Neural cell (in vitro differentiated cells): ENCODE measurements around the gene KCTD17. TPM values are rescaled to one million over a fixed set of nuclear protein-coding genes. Genes with fewer than 3 reads are reported as not detected.

ENCODE experiments used
- H2AFZ ChIP-seq: fragments of 200-600, 300-800 bp; sonication (generic), shearing (Covaris generic); 2 replicates; pipeline ENCODE4 v1.6.0; 2014; ENCODE audit warnings: low read depth, mild to moderate bottlenecking, antibody characterized with exemption, low read length, moderate library complexity
- H3F3A ChIP-seq: fragments of 200-600 bp; shearing (Covaris generic); 2 replicates; pipeline ENCODE4 v1.6.1; 2016; ENCODE audit warnings: mild to moderate bottlenecking, moderate library complexity, mixed read lengths, antibody characterized with exemption, low read length; ENCODE audit not compliant: insufficient read depth, poor library complexity, severe bottlenecking
- H3K27ac ChIP-seq: fragments of 200-600, 300-800 bp; sonication (generic), shearing (Covaris generic); 2 replicates; pipeline ENCODE4 v1.5.1; 2014; ENCODE audit warnings: mild to moderate bottlenecking, low read length, moderate library complexity
- H3K27me3 ChIP-seq: fragments of 300-800, 200-600 bp; sonication (generic), shearing (Covaris generic); 2 replicates; pipeline ENCODE4 v1.6.0; 2014; ENCODE audit warnings: mild to moderate bottlenecking, low read depth, low read length, moderate library complexity; ENCODE audit not compliant: insufficient read depth
- H3K36me3 ChIP-seq: fragments of 300-800, 200-600 bp; sonication (generic), shearing (Covaris generic); 2 replicates; pipeline ENCODE4 v1.5.1; 2014; ENCODE audit warnings: mild to moderate bottlenecking, antibody characterized with exemption, low read length, moderate library complexity; ENCODE audit not compliant: insufficient read depth
- H3K4me2 ChIP-seq: fragments of 300-800, 200-600 bp; sonication (generic), shearing (Covaris generic); 2 replicates; pipeline ENCODE4 v1.6.0; 2014; ENCODE audit warnings: mild to moderate bottlenecking, low read length
- H3K4me3 ChIP-seq: fragments of 300-800, 200-600 bp; sonication (generic), shearing (Covaris generic); 2 replicates; pipeline ENCODE4 v1.5.1; 2014; ENCODE audit warnings: mild to moderate bottlenecking, low read length, moderate library complexity
- H3K79me2 ChIP-seq: fragments of 200-600 bp; shearing (Covaris generic); replicated peaks from 2 replicates; pipeline ENCODE4 v1.6.0; 2014; ENCODE audit warnings: mild to moderate bottlenecking, low read length, moderate library complexity; ENCODE audit not compliant: insufficient read depth
- H3K9ac ChIP-seq: fragments of 300-800, 200-600 bp; sonication (generic), shearing (Covaris generic); 2 replicates; pipeline ENCODE4 v1.6.1; 2016; ENCODE audit warnings: mild to moderate bottlenecking, low read length, mixed read lengths
- H3K9me2 ChIP-seq: fragments of 200-600 bp; shearing (Covaris generic); 2 replicates; pipeline ENCODE4 v1.6.1; 2016; ENCODE audit warnings: mild to moderate bottlenecking, low read length, mixed read lengths; ENCODE audit not compliant: insufficient read depth
- H3K9me3 ChIP-seq: fragments of 200-600, 300-800 bp; sonication (generic), shearing (Covaris generic); 2 replicates; pipeline ENCODE4 v1.6.1; 2016; ENCODE audit warnings: mild to moderate bottlenecking, mixed run types, low read length, moderate library complexity, mixed read lengths
- H4K20me1 ChIP-seq: fragments of 200-600 bp; shearing (Covaris generic); 2 replicates; pipeline ENCODE4 v1.6.1; 2016; ENCODE audit warnings: mild to moderate bottlenecking, mixed run types; ENCODE audit not compliant: insufficient read depth
- CTCF ChIP-seq: fragments of 450-650 bp; IDR thresholded peaks from 2 replicates; pipeline ENCODE4 v1.5.1; 2014; ENCODE audit warnings: antibody characterized with exemption, mild to moderate bottlenecking, moderate library complexity; ENCODE audit not compliant: poor library complexity, severe bottlenecking
- EP300 ChIP-seq: fragments of 450-650 bp; conservative IDR thresholded peaks from 2 replicates; pipeline ENCODE4 v1.6.1; 2014; ENCODE audit warnings: antibody characterized with exemption, mild to moderate bottlenecking, moderate library complexity; ENCODE audit not compliant: poor library complexity, severe bottlenecking
- EZH2 ChIP-seq: fragments of 200-600, 300-800 bp; shearing (Covaris generic), sonication (generic); IDR thresholded peaks from 2 replicates; pipeline ENCODE4 v1.6.1; 2014; ENCODE audit warnings: antibody characterized with exemption, low read length, borderline replicate concordance, mild to moderate bottlenecking; ENCODE audit not compliant: insufficient read depth, poor library complexity, severe bottlenecking
- MXI1 ChIP-seq: fragments of 450-650 bp; conservative IDR thresholded peaks from 2 replicates; pipeline ENCODE4 v1.6.1; 2014; ENCODE audit warnings: antibody characterized with exemption, mild to moderate bottlenecking; ENCODE audit not compliant: poor library complexity, severe bottlenecking
- POLR2AphosphoS5 ChIP-seq: IDR thresholded peaks from 2 replicates; pipeline ENCODE4 v1.6.1; 2012
- RAD21 ChIP-seq: fragments of 450-650 bp; conservative IDR thresholded peaks from 2 replicates; pipeline ENCODE4 v1.6.1; 2014; ENCODE audit warnings: antibody characterized with exemption, mild to moderate bottlenecking, moderate library complexity
- REST ChIP-seq: IDR thresholded peaks from 2 replicates; pipeline ENCODE4 v1.6.1; 2012; ENCODE audit warnings: borderline replicate concordance
- SMC3 ChIP-seq: fragments of 450-650 bp; conservative IDR thresholded peaks from 2 replicates; pipeline ENCODE4 v1.6.1; 2014; ENCODE audit warnings: antibody characterized with exemption, mild to moderate bottlenecking, moderate library complexity; ENCODE audit not compliant: poor library complexity
- TAF1 ChIP-seq: IDR thresholded peaks from 2 replicates; pipeline ENCODE4 v1.6.1; 2012; ENCODE audit warnings: low read depth
- polyA plus RNA-seq: library from polyadenylated mRNA; depleted of rRNA; stranded (reverse); fragments of >200 nt; gene quantifications from 2 replicates; pipeline ENCODE4 v1.2.3, GENCODE V29; 2014

Gene KCTD17
- polyA plus RNA-seq, 1 donor from 2014 or later: 96.3 TPM

GRCh38 chr22:37086184-37086583, 34.6 kb downstream of the KCTD17 start:
- H3K9me2 ChIP-seq: no peaks in the 10 kb centered on the region
- H3K27ac ChIP-seq: no peak overlapping the region
- no peak overlapping the region for H3K4me3 ChIP-seq
- no peaks in the 10 kb centered on the region for H3K36me3 ChIP-seq
- H2AFZ ChIP-seq: no peak overlapping the region
- H3K9ac ChIP-seq: no peak overlapping the region
- no peaks in the 10 kb centered on the region for H3K9me3 ChIP-seq
- H3K4me2 ChIP-seq: no peak overlapping the region
- no peaks in the 10 kb centered on the region for H3K27me3 ChIP-seq
- no peaks in the 10 kb centered on the region for H4K20me1 ChIP-seq
- H3K79me2 ChIP-seq: no peaks in the 10 kb centered on the region
- H3F3A ChIP-seq: no peaks in the 10 kb centered on the region
- no peak for TF ChIP-seq EP300
- TF ChIP-seq SMC3: no peak
- no peak for TF ChIP-seq CTCF
- TF ChIP-seq MXI1: no peak
- TF ChIP-seq EZH2: no peak
- no peak for TF ChIP-seq TAF1
- no peak for TF ChIP-seq POLR2AphosphoS5
- TF ChIP-seq REST: no peak
- TF ChIP-seq RAD21: no peak

GRCh38 chr22:37088108-37088605, 36.6 kb downstream of the KCTD17 start:
- Histone ChIP-seq H4K20me1 (no peaks in the 10 kb centered on the region), H3F3A (no peaks in the 10 kb centered on the region), H3K79me2 (no peaks in the 10 kb centered on the region), H3K4me3 (no peak overlapping the region), H3K9me2 (no peaks in the 10 kb centered on the region), H3K9ac (no peak overlapping the region), H3K4me2 (no peak overlapping the region), H2AFZ (no peak overlapping the region), H3K27ac (no peak overlapping the region), H3K27me3 (no peaks in the 10 kb centered on the region), H3K36me3 (no peaks in the 10 kb centered on the region), H3K9me3 (no peaks in the 10 kb centered on the region)
- TF ChIP-seq POLR2AphosphoS5: no peak
